ENCODE results near the gene NR2F1-AS1.

GRCh38 chr5:93371893-93372292 lies 209.1 kb downstream of the NR2F1-AS1 start:
- TF ChIP-seq CTCF (IDR thresholded peaks at IDR 0.05 in 4 of 5, conservative IDR thresholded peaks at IDR 0.05 in 1 of 5): no peak
- TF ChIP-seq POLR2A (IDR thresholded peaks at IDR 0.05): no peak

Data from gastrocnemius medialis (tissue), 4 donors.